Effector memory CD4-positive, alpha-beta T cell (primary cell): Measurements from ENCODE around the gene AP1G1.
"Not testable (repeated sequence)": the region's sequence is repeated elsewhere in the genome, so short reads cannot be mapped to it uniquely, and the experiment has no call there.

Source experiments
- DNase-seq, 3 donors: peaks; one replicate each; pipeline ENCODE4 v3.0.0-alpha.2; 2020
- H3K27ac ChIP-seq: 2 replicates; pipeline ENCODE4 v1.7.0; 2013; ENCODE audit warnings: mild to moderate bottlenecking, low read length, moderate library complexity; ENCODE audit not compliant: insufficient read depth, poor library complexity, severe bottlenecking
- H3K27me3 ChIP-seq: replicated peaks from 2 replicates; pipeline ENCODE4 v1.7.0; 2013; ENCODE audit warnings: mild to moderate bottlenecking, low read length; ENCODE audit not compliant: insufficient read depth, control insufficient read depth, poor library complexity, severe bottlenecking
- H3K36me3 ChIP-seq: 2 replicates; pipeline ENCODE4 v1.7.0; 2013; ENCODE audit warnings: mild to moderate bottlenecking, low read length, moderate library complexity; ENCODE audit not compliant: control insufficient read depth, insufficient read depth
- H3K4me1 ChIP-seq: 2 replicates; pipeline ENCODE4 v1.7.0; 2013; ENCODE audit warnings: low read length, mild to moderate bottlenecking; ENCODE audit not compliant: control insufficient read depth, insufficient read depth, poor library complexity, severe bottlenecking
- H3K4me3 ChIP-seq: 2 replicates; pipeline ENCODE4 v1.7.0; 2013; ENCODE audit warnings: low read length, low read depth, mild to moderate bottlenecking; ENCODE audit not compliant: insufficient read depth, poor library complexity, severe bottlenecking
- H3K9me3 ChIP-seq: 2 replicates; pipeline ENCODE4 v1.7.0; 2013; ENCODE audit warnings: mild to moderate bottlenecking, low read length, moderate library complexity; ENCODE audit not compliant: control insufficient read depth

The AP1G1 gene

DNA sequence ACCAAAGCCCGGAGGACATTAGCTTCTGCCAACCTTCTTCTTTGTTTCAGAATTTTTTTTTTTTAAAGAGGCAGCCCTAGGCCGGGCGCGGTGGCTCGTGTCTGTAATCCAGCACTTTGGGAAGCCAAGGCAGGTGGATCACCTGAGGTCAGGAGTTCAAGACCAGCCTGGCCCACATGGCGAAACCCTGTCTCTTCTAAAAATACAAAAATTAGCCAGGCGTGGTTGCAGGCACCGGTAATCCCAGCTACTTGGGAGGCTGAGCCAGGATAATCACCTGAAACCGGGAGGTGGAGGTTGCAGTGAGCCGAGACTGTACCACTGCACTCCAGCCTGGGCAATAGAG, 8.5 kb upstream of the AP1G1 start:
- not testable (repeated sequence) for H3K27ac ChIP-seq, H3K36me3 ChIP-seq, DNase-seq, H3K27me3 ChIP-seq, H3K9me3 ChIP-seq, H3K4me3 ChIP-seq, H3K4me1 ChIP-seq

DNA sequence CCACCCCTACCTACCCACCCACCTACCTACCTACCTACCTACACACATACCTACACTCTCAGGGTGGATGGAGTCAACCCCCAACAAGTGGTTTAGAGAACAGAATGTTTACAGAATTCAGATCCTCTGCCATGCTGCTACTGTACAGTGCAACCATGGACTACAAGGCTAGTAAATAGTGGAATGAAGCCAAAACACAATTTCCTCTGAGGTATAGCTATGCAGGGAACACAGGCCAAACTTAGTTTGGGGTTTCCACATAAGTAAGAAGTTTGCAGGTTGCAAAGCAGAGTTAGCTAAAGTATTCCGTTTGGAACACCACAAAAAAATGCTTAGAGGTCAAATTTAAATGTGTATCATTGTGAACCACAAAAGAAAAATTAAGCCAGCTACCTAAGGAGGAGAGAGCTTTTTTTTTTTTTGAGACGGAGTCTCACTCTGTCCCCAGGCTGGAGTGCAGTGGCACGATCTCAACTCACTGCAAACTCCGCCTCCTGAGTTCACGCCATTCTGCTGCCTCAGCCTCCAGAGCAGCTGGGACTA, 2.7 kb upstream of the AP1G1 start:
- Histone ChIP-seq H3K4me1 (peaks cover 11% of the 10 kb centered on the region), H3K36me3 (no peaks in the 10 kb centered on the region), H3K27ac (no peak overlapping the region), H3K4me3 (no peak overlapping the region), H3K9me3 (no peaks in the 10 kb centered on the region), H3K27me3 (no peaks in the 10 kb centered on the region)
- no peak for DNase-seq

DNA sequence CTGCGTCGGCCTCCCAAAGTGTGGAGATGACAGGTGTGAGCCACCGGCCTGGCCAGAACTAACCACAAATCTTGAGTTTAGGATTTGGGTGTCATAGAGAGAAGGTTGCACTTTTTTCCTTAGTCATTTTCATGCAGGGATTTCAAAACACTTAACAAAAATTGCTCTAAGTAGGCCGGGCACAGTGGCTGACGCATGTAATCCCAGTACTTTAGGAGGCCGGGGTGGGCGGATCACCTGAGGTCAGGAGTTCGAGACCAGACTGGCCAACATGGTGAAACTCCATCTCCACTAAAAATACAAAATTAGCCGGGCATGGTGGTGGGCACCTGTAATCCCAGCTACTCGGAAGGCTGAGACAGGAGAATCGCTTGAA, 1.5 kb upstream of the AP1G1 start:
- not testable (repeated sequence) for H3K4me3 ChIP-seq, H3K9me3 ChIP-seq, H3K27me3 ChIP-seq, H3K36me3 ChIP-seq, DNase-seq
- peak overlapping the region; percentile 83 for H3K27ac ChIP-seq
- H3K4me1 ChIP-seq = peaks cover 11% of the 10 kb centered on the region

DNA sequence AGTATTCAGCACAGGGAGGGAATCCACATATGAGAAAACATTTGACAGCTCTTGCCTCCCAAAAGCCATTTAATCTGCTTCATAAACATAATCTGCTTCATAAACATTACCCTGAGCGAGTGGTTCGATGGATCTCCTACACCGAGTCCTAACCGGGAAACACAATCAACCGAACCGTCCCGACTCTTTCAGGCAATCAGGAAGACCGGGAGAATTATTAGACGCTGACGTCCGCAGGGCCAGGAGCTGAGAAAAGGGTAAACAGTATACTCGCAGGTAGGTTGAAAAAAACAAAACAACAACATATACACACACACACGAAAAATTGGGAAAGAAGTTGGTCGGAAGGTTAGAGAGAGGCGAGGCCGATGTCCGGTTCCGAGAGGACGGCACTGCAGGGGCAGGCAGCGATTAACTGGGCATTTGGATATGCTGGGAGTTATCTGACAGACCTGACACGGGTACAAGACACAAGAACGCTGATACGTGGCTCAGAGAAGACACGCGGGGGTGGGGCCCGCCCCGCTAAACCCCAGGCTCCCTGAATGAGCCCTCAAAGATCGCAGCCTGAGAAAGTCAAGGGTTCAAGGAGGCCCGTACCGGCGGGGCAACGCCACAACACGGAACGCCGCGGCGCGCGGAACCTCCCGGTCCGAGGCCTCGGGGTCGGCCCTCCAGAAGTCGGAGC, 585 bp downstream of the AP1G1 start:
- peaks cover 11% of the 10 kb centered on the region for H3K4me1 ChIP-seq
- H3K9me3 ChIP-seq = no peaks in the 10 kb centered on the region
- H3K27me3 ChIP-seq = no peaks in the 10 kb centered on the region
- no peak for DNase-seq
- H3K27ac ChIP-seq = peak overlapping the region; percentile 99
- H3K4me3 ChIP-seq = peak overlapping the region; percentile 88
- no peaks in the 10 kb centered on the region for H3K36me3 ChIP-seq

DNA sequence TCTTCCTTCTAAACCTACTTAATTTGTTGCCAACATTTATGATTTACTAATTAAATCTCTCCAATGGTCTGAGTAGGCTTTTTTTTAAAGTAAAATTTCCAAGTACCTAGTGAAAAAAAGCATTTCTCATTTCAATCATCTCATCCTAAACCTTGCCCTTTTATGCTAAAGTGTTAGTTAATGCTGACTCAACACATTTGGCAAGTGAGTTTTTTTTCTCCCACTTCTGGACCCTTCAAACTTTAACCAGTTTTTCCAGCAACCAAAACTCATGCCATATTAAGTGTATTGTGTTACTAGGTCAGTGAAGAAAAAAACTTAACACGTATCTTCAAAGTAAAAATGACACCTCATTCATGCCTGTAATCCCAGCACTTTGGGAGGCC, 5.3 kb downstream of the AP1G1 start:
- Histone ChIP-seq H3K4me1 (peaks cover 11% of the 10 kb centered on the region), H3K27me3 (no peaks in the 10 kb centered on the region), H3K36me3 (no peaks in the 10 kb centered on the region), H3K9me3 (no peaks in the 10 kb centered on the region), H3K27ac (no peak overlapping the region), H3K4me3 (no peak overlapping the region)
- no peak for DNase-seq

DNA sequence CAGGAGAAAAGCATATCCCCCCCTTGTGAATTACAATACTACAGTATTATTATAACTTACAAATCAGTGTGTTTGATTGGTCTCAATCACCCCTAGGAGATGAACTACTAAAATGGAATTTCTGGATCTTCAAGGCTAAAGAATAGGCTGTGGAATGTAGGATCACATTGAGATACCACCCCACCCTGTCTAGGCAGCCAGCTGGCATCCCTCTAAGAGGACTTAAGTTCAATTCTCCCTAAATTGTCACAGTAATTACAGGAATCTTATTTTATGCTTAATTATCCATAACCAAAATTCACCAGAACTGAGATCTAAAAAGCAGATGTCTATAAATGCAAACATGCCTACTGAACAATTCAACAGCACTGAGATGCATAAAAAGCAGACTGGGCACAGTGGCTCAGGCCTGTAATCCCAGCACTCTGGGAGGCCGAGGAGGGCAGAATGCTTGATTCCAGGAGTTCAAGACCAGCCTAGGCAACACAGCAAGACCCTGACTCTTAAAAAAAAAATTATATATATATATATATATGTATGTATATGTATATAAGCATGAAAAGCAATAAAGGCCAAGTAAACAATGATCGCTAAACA, 12.0 kb downstream of the AP1G1 start:
- H3K36me3 ChIP-seq = no peaks in the 10 kb centered on the region
- H3K4me1 ChIP-seq = no peaks in the 10 kb centered on the region
- no peak overlapping the region for H3K4me3 ChIP-seq
- no peaks in the 10 kb centered on the region for H3K9me3 ChIP-seq
- DNase-seq = no peak
- H3K27ac ChIP-seq = no peak overlapping the region
- H3K27me3 ChIP-seq = no peaks in the 10 kb centered on the region

DNA sequence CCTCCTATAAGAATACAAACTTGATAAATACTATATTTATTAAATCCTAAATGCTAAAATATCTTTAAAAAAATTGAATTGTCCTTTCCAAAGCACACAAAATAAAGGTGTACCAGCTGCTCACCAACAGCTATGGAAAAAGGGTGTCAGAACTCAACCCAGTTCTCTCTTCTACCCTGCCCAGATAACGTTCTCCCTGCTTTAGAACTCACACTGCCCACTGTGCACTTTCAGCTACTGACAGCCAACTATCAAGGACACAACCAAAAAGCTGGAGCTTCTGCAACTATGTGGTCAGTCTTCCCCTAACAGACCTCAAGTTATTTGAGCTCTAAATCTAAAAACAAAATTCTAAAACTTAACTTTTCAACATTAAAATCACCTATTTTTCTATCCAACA, 13.7 kb downstream of the AP1G1 start:
- H3K9me3 ChIP-seq = no peaks in the 10 kb centered on the region
- DNase-seq = no peak
- H3K27ac ChIP-seq = no peak overlapping the region
- H3K4me3 ChIP-seq = no peak overlapping the region
- no peaks in the 10 kb centered on the region for H3K4me1 ChIP-seq
- no peaks in the 10 kb centered on the region for H3K36me3 ChIP-seq
- no peaks in the 10 kb centered on the region for H3K27me3 ChIP-seq

DNA sequence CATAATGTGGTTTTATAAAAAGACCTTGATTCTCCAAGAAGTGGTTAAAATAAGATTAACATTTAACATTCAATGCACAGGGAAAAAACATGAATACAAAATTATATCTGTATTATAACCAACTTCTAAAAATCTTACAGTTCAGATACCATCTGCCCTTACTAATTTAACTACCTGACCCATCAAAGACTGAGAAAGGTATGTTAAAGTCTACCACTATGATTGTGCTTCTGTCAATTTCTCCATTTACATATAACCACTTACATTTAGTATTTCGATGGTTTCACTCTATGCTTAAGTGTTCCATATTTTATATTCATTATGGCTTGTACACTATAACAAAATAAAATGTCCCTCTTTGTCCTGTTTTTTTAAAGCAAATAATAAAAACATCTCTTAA, 14.6 kb downstream of the AP1G1 start:
- Histone ChIP-seq H3K4me1 (no peaks in the 10 kb centered on the region), H3K27me3 (no peaks in the 10 kb centered on the region), H3K36me3 (peaks cover 4% of the 10 kb centered on the region), H3K27ac (no peak overlapping the region), H3K4me3 (no peak overlapping the region), H3K9me3 (no peaks in the 10 kb centered on the region)
- DNase-seq = no peak

DNA sequence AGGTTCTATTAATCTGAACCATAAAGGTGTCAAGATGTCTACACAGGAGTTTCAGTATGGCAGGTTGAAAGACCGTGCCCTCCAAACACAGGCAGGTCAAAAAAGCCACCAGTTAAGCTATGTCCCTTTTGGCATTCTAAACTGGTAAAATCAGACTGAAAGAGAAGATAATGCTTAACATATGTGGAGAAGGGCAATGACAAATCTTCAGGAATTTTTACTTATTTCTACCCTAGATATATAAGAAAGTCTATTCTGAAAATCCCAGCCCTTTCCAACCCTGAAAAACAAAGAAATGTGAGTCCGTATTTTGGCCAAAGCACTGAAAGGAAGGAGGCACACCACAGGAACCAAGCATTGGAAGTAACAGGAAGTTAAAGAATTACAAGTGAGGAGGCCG, 16.5 kb downstream of the AP1G1 start:
- H3K27me3 ChIP-seq = no peaks in the 10 kb centered on the region
- peaks cover 20% of the 10 kb centered on the region for H3K36me3 ChIP-seq
- H3K4me1 ChIP-seq = no peaks in the 10 kb centered on the region
- no peaks in the 10 kb centered on the region for H3K9me3 ChIP-seq
- H3K4me3 ChIP-seq = no peak overlapping the region
- DNase-seq = no peak
- no peak overlapping the region for H3K27ac ChIP-seq

DNA sequence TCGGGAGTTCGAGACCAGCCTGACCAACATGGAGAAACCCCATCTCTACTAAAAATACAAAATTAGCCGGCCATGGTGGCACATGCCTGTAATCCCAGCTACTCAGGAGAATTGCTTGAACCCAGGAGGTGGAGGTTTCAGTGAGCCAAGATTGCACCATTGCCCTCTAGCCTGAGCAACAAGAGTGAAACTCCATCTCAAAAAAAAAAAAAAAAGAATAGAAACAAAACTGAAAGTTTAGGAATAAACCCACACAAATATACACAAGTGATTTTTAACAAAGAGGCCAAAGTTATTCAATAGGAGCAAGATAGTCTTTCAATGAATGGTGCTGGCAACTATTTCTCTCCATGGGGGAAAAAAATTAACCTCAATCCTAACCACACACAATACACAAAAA, 18.3 kb downstream of the AP1G1 start:
- not testable (repeated sequence) for H3K4me1 ChIP-seq

More for the DNA sequence above, 18.3 kb downstream of the AP1G1 start:
- H3K36me3 ChIP-seq = peaks cover 26% of the 10 kb centered on the region
- not testable (repeated sequence) for H3K9me3 ChIP-seq, H3K27me3 ChIP-seq, DNase-seq, H3K4me3 ChIP-seq, H3K27ac ChIP-seq
